ENCODE results near the gene RHBDF2.

- no peak for TF ChIP-seq CTCF (IDR thresholded peaks at IDR 0.05)
- no peak for TF ChIP-seq POLR2AphosphoS5 (IDR thresholded peaks at IDR 0.05; ENCODE audit: insufficient read depth in 1 of 2, low read depth in 1 of 2)
These were observed 69.2 kb downstream of the RHBDF2 start for GRCh38 chr17:76432004-76432403.
